HT-29 (cell line): ENCODE measurements around the gene WDR59. TPM values are rescaled to one million over a fixed set of nuclear protein-coding genes. Genes with fewer than 3 reads are reported as not detected.

ENCODE experiments used
- DNase-seq: peaks from one replicate; pipeline ENCODE4 v3.0.0-alpha.2; 2015; ENCODE audit warnings: low spot score
- total RNA-seq: library from RNA; depleted of rRNA; stranded (reverse); fragments of >200 nt; shearing (Covaris generic); gene quantifications from 2 replicates; pipeline ENCODE4 v1.2.3, GENCODE V29; 2014

WDR59 gene
- total RNA-seq, 1 experiment from 2014 or later = 15.7 TPM

DNA sequence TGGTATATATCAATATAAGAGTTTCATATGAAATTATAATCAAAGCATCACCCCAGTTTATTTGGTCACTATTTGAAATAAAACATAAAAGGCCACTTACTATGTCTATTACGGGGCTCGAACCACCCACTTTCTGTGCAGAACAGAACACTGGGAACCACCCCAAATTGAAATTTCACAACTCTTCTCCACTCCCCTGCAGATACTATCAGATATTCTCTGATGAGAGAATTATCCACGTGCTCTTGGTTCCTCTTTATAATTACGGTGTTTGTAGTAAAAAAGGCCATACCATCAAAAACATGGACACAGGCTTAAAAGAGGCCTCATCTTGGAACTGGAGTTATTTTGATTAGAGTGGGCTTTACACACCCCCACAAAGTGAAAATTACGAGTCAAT, 82.8 kb downstream of the WDR59 start:
- no peak for DNase-seq

DNA sequence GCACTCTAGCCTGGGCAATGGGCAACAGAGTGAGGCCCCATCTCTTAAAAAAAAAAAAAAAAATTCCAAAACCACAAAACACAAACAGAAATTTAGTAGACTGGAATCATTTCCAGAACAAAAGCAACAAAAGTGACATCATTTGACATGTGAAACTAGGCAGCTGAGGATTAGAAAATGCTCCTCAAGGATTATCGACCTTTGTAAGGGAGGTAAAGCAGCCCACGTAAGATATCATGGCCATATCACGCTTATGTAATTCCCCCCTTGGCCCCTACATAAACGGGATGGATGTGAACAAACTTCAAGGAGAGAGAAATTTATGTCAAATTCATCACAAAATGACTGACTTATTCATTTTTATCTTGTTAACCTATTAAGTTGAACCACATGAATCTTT, 83.3 kb downstream of the WDR59 start:
- DNase-seq = no peak

DNA sequence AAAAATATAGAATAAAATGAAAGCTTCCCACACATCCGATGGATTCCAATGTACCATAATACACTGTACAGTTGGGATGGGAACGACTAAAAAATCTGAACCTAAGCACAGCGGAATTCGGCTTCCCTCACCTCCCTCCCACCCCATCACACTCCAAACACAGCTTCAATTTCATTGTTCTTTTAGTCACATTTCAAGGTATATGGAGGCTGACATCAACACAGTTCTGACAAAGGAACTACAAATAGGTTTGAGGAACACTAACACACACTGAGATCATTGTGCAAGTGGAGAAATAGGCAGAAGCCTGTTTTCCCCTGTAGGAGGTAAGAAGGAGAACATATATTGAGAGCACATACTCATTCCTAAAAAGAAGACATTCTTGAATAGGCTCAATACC, 85.1 kb downstream of the WDR59 start:
- no peak for DNase-seq

DNA sequence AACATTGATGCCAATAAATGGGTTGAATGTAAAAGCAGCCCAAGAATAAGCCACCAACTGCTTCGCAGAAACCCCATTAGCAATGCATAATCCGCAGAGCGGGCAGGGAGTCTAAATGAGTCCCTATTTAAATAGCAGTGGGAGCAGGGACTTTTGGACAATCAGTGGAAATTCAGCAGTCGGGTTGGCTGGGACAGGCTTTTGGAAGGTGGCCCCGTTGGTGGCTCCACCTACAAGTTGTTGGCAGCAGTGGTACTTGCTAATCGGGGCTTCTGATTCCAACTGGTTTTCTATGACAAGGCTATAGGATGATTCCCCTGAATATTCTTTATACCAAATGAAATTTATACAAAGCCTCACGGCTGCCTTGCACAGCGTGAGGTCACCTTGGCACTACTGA, 86.3 kb downstream of the WDR59 start:
- no peak for DNase-seq

DNA sequence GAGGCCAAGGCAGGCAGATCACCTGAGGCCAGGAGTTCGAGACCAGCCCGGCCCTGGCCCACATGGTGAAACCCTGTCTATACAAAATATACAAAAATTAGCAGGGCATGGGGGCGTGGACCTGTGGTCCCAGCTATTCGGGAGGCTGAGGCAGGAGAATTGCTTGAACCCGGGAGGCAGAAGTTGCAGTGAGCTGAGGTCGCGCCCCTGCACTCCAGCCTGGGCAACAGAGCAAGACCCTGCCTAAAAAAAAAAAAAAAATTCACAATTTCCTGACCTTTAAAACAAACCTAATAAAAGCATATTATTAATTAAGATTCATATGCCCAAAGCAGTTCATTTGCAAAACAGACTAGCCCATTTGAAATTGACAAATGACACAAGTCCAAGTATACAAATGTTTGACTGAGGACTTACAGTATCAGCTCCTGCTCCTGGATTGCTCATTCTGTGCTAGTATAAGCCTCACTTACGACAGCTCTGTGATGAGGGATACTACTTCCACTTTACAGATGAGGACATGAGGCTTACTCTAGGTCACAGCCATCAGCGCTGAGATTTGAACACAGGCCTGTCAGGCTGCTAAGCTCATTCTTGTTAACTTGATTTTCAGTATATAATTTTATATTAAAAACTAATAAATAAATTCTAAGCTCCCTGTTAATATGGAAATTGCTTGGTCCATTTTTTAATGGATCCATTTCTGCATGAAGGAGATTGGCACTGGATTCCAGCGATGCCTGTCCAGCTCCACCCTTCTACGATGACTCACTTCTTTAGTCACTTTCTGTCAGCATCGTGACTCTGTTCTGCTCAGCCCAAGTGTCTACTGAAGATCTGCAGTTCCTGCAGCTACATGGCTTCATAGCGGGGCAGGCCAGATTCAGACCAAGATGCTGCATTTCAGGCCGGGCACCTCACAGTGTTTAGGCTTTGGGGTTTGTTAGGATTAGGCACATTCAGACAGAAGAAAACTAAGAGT, 88.2 kb downstream of the WDR59 start:
- DNase-seq = peak; percentile 73

DNA sequence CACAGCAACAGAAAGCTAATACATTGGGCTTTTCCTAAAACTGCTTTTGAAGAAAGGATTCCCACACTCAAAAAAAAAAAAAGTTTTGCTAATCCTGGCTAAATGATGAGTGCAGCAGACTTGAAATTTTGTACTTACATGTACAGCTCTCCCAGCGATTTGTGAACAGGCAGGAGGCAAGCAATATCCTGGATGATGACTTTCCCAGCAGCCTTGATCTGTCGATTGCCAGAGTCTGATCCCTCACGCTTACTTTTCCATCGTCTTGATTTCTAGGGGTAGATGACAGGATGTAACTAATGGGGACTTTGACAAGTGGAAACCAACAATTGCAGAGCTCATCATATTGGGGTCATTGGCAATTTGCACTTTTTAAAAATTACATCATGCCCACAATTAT, 91.4 kb downstream of the WDR59 start:
- DNase-seq = no peak

DNA sequence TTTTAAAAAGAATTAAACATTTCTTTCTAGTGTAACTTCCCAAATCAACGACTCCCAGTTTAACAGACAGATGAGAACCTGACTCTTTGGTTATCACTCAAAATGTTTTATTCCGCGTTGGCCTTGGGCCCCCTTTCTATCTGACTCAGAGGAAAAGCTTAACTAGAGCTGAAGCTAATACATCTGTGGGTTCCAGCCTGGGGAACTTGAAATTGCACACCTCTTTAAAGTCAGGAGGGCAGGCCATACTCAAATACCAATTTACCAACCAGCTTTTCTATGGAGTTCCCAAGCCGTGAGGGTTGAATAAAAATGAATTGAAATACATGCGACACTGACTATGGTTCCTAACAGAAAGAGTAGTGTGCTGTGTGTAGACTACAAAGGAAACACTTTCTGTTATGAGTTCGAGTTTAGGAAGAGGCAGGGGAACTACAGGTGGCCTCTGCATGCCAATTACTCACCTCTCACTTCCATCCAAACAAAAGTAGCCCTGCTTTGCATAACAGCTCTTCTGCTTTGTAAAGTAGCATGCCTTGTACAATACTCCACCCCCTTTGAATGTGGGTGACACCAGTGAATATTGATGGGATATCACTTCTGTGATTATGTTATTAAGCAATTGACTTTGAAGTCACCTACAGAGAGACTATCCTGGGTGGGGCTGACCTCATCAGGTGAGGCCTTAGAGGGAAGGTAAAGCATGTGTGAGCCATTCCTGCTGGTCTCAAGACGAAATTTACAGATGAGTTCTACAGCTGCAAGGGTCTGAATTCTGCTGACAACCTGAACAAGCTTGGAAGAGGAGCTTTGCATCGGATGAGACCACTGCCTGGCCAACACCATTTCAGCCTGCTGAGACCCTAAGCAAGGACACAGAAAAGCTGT, 92.1 kb downstream of the WDR59 start:
- DNase-seq = no peak

DNA sequence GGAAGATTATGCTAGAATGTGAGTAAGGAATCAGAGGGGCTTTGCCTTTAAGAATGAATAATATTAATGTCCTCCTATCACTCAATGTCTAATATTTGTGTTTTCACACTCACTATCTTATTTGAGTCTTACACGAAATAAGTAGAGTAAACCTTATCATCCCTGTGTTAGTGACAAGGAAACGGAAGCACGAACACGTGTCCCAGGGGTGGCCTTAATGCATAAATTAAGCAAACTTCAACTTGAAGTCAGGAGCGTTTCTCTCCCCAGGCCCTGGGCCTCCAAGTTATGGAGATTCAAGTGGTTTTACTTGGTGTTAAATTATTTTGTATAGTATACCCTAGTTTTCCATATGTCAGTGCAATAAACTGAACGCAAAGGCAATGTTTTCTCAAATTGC, 96.0 kb downstream of the WDR59 start:
- DNase-seq = no peak

DNA sequence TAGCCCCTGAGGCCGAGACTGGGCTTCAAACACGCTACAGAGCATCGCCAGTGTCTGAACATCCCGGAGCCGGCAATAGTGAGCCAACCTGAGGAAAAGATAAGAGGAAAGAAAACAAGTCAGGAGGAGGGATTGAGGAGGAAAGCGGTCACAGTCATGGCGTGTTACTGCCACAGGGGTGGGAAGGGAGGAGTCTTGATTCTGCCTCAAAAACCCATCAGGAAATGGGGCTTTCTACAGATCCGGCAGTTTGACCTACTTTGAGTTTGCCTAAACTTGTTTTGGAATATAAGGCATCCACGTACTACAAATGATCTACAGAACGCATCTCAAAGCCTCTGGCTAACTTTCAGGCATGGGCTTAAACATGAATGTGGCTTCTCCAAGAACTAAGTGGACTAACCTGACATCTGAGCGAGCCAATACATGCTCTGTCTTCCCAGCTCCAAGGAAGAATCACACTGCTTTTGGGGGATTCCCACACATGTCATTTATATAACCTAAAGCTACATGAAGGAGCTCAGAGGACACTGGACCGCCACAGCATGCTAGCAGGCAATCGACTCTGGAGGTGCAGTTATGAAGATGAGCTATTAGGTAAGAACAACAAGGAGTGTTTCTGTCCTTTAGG, 96.6 kb downstream of the WDR59 start:
- DNase-seq = no peak

DNA sequence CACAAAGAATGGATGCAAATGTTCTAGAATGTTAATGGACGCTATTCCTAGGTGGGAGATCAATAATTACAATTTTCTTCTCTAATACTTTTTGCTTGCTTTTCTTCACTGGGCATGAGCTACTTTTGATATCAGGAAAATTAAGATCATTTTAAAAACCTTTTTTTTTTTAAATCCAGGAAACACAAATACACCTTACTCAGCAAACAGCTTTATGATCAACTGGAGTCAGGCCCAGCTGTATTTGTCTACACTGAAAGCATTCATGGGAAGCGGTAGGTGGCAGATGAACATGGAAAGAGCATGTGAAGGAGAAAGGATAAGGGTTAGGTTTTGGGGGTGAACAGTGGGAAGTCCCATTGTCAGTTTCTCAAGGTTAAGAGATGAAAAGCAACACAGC, 97.8 kb downstream of the WDR59 start:
- DNase-seq = no peak

DNA sequence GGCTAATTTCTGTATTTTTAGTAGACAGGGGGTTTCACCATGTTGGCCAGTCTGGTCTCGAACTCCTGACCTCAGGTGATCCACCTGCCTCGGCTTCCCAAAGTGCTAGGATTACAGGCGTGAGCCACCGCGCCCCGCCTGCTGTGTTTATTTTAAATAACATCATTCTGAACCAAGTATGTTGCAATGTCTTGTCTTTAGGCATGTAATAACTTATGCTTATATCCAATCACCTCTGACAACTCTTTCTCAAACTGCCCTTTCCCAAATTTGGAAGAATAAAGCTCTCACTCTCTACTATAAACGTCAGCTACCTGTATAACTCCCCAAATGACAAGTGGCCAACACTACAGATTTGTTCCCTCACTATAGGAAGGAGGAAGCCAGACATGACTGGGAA, 107.2 kb downstream of the WDR59 start:
- DNase-seq = no peak

DNA sequence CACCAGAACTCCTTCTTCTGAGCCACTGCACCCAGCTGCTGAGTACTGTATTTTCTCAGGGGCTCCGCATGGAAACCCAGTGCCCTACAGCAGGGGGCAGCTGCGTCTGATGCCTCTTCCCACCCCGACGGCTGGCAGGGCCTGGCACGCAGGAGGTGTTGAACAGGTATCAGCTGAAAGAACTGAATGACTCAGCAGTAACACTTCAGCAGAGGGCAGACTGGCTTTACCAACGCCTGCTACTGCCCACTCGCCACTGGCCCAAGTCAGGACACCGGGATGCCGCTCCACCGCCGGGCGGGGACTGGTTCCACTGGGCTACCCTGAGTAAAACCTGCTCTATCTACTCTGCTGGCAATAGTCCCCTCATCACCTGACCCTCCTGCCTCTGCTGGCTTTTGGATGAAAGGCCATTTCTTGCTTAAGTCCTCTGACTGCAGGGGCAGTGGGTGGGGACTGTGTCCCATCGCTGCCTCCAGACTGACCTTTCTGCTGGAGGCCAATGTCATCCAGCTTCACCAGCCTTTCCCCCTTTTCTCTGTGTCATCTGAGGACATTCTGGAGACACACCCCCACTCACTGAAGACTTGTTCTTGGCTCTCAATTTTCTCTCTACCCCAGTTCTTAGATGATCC, 109.9 kb downstream of the WDR59 start:
- peak; percentile 30 for DNase-seq

DNA sequence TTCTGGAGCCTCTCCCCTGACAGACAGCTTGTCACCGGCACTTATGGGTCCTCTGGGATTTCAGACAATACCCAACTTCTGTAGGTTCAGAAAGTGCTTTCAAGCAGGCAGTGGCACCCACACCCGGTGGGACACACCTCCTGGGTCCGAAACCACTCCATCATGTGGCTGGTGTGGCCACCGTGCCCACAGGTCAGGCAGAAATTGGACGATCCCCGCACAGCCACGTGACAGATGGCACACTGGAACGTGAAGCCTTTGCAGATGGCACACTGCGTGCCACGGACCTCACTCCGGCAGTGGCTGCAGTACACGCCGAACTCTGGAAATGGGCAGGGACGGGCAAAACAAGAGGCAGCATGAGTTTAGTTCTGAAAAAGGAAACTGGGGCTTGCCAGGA, 110.8 kb downstream of the WDR59 start:
- DNase-seq = no peak

DNA sequence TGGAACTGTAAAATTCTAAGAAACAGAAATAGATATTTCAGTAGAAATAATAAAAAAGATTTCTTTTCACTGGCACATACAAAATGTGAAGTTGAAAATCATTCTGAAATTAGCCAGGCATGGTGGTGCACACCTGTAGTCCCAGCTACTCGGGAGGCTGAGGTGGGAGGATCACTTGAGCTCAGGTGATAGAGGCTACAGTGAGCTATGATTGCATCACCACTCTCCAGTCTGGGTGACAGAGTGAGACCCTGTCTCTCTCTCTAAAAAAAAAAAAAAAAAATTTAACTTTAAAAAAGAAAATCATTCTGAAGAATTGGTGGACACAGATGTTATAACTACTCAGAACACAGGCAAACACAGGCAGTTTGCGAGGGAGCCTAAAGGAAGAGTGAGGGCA, 112.6 kb downstream of the WDR59 start:
- no peak for DNase-seq

DNA sequence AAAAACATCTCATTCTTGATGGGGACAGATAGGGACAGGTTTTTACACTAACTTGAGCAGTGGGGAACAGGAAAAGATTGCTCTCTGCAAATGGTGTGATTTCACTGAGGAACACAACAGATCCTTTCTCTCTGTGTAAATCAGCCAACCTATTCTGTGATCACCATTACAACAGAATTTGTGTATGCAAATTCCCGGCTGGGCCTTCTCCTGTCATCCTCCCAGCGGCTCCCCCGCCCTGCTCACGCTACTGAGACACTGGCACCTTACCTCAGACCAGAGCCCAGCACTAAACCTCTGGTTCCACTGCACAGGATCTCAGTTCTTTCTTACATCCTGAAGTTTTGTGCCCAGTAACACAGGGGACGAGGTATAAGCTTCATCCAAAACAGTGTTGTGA, 113.3 kb downstream of the WDR59 start:
- no peak for DNase-seq

DNA sequence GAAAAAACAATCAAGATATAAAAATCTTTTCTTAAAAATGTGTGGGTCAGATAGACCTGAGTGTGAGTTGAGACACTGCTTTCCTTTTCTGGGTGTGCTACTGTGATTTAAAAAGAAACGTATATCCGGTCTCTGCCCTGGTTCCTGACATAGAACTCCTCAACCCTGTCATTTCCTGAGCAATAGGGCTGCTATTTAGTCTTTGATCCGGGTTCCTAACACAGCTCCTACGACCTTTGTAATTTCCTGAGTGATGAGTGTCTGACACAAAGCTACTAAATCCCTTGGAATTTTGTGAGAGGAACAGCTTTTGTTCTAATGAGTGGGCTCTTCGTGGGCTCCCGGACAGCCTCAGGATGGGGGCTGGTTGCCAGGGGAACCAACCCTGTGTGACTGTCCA, 116.4 kb downstream of the WDR59 start:
- DNase-seq = no peak

DNA sequence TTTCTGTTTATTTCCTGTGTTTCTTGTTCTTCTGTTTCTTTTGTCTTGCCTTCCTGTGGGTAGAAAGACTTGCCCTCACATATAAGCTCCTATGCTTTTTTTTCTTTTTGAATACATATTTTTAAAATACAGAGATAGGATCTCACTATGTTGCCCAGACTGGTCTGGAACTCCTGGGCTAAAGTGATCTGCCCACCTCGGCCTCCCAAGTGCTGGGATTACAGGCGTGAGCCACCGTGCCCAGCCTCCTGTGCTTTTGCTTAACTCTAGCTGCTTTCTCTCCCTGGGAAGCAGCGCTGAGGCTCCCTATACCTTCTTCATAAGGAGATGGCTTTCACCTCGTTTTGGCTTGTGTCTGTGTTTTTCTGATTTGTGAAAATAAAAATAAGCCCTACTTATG, 116.9 kb downstream of the WDR59 start:
- no peak for DNase-seq

DNA sequence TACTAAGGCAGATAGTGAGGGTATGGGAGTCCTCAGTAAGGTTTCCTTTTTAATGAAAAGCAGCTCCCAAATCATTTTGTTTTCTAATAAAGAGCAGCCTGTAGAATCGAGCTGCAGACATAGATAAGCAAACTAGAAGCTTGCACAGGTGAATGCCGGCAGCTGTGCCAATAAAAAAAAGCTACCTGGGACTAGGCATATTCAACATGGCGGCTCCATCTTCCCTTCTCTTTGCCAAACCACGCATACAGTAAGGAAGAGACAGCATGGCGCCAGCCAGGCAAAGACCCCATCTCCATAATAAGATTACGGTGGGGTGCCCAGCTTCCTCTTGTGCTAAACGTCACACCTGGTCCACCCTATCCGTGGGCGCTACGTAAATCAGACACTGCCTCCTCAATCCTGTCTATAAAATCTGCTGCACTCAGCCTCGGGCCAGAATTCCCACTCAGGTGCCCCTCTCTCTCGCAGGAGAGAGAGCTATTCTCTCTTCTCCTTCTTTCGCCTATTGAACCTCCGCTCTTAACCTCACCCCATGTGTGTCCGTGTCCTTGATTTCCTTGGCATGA, 117.6 kb downstream of the WDR59 start:
- no peak for DNase-seq

DNA sequence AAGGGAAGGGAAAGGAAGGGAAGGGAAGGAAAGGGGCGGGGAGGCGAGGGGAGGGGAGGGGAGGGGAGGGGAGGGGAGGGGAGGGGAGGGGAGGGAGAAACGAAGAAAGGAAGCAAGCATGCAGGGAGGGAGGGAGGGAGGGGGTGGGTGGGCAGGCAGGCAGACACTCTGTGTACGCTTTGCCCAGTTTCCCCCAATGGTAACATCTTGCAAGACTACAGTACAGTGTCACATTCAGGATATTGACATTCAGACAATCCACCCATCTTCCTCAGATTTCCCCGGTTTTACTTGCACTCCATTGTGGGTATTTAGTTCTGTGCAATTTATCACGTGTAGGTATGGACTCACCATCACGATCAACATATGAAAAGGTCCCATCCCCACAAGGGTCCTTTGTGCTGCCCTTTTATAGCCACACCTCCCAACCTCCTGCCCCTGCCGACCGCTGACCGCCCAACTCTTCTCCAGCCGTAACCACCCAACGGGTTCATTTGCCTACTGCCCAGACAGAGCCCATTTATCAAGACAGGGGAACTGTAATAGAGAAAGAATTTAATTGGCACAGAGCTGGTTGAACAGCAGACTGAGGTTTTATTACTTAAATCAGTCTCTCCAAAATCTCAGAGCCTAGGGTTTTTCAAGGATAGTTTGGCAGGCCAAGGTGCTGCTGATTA, 118.9 kb downstream of the WDR59 start:
- DNase-seq = no peak

DNA sequence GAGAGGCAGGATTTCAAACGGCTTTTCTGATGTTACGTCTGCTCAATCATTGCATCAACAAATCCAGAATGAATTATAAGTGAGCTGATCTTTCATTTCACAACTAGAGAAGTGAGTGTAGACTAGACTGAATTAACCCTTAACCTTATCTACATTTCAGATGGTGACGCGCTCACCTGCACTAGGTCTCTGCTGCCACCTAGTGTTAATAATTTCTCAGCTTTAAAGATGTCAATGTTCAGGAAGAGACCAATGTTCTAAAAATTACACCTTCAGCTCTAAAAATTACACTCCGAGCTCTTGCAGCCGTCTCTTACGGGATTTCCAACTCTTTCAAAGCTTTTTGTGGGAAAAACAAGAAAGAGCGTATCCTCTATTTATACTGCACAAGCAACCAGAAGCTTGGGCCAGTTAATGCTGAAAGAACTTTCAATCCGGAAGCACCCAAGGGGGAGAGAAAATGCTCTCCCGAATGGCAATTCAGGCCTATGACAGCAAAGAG, 122.1 kb downstream of the WDR59 start:
- DNase-seq = peak; percentile 83

DNA sequence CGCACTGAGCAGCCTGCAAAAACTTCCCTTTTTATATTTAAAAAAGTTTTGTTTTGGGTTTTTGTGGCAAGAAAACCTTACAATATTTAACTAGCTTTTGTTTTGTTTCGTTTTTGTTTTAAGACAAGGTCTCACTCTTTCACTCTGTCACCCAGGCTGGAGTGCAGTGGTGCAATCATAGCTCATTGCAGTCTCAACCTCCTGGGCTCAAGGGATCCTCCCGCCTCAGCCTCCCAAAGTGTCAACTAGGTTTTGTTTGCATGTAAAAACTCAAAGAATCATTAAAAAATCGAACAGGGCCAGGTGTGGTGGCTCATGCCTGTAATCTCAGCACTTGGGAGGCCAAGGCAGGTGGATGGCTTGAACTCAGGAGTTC, 132.4 kb downstream of the WDR59 start:
- DNase-seq = no peak
